ENCODE results near the gene TMC8.

Gene TMC8

DNA sequence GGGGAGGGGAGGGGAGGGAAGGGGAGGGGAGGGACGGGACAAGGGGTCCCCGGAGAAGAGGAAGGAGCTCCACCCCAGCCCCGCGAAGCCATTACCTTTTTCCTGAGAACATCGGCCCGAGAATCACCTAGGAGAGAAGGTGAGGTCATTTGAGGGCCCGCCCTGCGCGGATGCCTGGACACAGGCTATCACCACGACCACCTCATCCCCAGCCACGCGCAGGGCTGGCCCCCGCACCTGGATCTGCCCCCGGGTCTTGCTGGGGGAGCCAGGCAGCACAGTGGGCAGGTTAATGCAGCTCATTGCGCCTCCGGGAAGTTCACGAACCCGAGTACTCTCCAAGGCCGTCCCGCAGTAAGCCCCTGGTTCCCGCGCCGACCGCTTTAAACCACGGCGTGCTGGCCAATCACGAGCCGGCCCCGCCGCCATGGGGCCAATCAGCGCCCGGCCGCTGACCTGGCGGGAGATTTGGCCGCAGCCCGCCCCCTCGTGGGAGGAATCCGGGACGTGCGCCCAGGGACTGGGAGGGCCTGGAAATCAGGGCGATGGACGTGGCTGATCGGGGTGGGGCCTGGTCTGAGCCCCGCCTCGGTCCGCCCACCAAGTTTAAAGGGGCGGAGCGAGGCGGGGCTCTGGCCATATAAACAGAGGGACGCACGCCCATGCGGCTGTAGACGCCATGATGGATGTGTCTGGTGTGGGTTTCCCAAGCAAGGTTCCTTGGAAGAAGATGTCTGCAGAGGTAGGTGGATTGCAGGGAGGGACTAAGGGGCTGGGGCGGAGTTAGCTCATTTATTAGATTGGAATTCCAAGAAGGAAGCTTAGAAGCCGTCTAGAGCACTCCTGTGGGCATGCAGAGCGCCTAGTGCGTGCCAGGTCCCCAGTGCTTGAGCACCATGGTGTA is 56.4 kb downstream of the TMC8 start, which contains the start of the genes AFMID and TK1 (continued):
- TF ChIP-seq, protein P1, sequence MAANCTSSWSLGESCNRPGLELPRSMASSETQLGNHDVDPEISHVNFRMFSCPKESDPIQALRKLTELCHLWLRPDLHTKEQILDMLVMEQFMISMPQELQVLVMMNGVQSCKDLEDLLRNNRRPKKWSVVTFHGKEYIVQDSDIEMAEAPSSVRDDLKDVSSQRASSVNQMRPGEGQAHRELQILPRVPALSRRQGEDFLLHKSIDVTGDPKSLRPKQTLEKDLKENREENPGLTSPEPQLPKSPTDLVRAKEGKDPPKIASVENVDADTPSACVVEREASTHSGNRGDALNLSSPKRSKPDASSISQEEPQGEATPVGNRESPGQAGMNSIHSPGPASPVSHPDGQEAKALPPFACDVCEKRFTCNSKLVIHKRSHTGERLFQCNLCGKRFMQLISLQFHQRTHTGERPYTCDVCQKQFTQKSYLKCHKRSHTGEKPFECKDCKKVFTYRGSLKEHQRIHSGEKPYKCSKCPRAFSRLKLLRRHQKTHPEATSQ (tag by site-specific recombination; IDR thresholded peaks at IDR 0.05), result peak; percentile 56; the same call in 1 of the 2 replicates
- TF ChIP-seq ZNF24 (tag by site-specific recombination; IDR thresholded peaks at IDR 0.05) (no peak; the same call in none of the 2 replicates), ZFP69B (tag by site-specific recombination; IDR thresholded peaks at IDR 0.05) (peak; percentile 74), KLF8 (tag by site-specific recombination; IDR thresholded peaks at IDR 0.05) (peak; percentile 96), MYNN (tag by site-specific recombination; IDR thresholded peaks at IDR 0.05; ENCODE audit: borderline replicate concordance) (0 out of 2 replicates have a peak, but pooled peaks have one; percentile 44), ZNF785 (tag by site-specific recombination; IDR thresholded peaks at IDR 0.05) (0 out of 2 replicates have a peak, but pooled peaks have one; percentile 67), ZNF560 (tag by site-specific recombination; IDR thresholded peaks at IDR 0.05; ENCODE audit: borderline replicate concordance) (no peak), HOXD13 (CRISPR knock-in tag; IDR thresholded peaks at IDR 0.05; ENCODE audit: borderline replicate concordance) (no peak), ZNF292 (tag by site-specific recombination; IDR thresholded peaks at IDR 0.05; ENCODE audit: borderline replicate concordance, low read depth) (no peak), KLF16 (tag by site-specific recombination; IDR thresholded peaks at IDR 0.05) (peak; percentile 69), ZNF175 (tag by site-specific recombination; IDR thresholded peaks at IDR 0.05) (no peak), ZNF623 (tag by site-specific recombination; IDR thresholded peaks at IDR 0.05) (0 out of 2 replicates have a peak, but pooled peaks have one; percentile 11), OSR2 (tag by site-specific recombination; IDR thresholded peaks at IDR 0.05) (no peak), GLIS1 (tag by site-specific recombination; IDR thresholded peaks at IDR 0.05) (peak; percentile 80), ZBTB8A (tag by site-specific recombination; IDR thresholded peaks at IDR 0.05) (peak; percentile 78), ZBTB7A (tag by site-specific recombination; IDR thresholded peaks at IDR 0.05; ENCODE audit: low read depth) (0 out of 2 replicates have a peak, but pooled peaks have one; percentile 72), ZNF555 (tag by site-specific recombination; conservative IDR thresholded peaks at IDR 0.05) (no peak), KLF10 (tag by site-specific recombination; IDR thresholded peaks at IDR 0.05) (peak; percentile 57; the same call in 1 of the 2 replicates), ZNF324 (tag by site-specific recombination; IDR thresholded peaks at IDR 0.05) (peak; percentile 20; the same call in 1 of the 2 replicates), ZNF558 (tag by site-specific recombination; IDR thresholded peaks at IDR 0.05) (no peak), WT1 (tag by site-specific recombination; IDR thresholded peaks at IDR 0.05) (peak; percentile 53), PATZ1 (tag by site-specific recombination; IDR thresholded peaks at IDR 0.05) (peak; percentile 95), SCRT1 (tag by site-specific recombination; IDR thresholded peaks at IDR 0.05; ENCODE audit: borderline replicate concordance) (no peak), ZNF223 (tag by site-specific recombination; IDR thresholded peaks at IDR 0.05) (no peak), ZNF629 (tag by site-specific recombination; IDR thresholded peaks at IDR 0.05) (peak; percentile 56), EGR2 (tag by site-specific recombination; IDR thresholded peaks at IDR 0.05; ENCODE audit: low read depth) (peak; percentile 88), ZNF701 (tag by site-specific recombination; IDR thresholded peaks at IDR 0.05) (no peak), ZEB2 (tag by site-specific recombination; IDR thresholded peaks at IDR 0.05) (peak; percentile 77), BCL11B (tag by site-specific recombination; IDR thresholded peaks at IDR 0.05; ENCODE audit: low read depth) (peak; percentile 95), ZNF10 (tag by site-specific recombination; IDR thresholded peaks at IDR 0.05) (peak; percentile 29; the same call in 1 of the 2 replicates)
- TF ChIP-seq, protein P2, sequence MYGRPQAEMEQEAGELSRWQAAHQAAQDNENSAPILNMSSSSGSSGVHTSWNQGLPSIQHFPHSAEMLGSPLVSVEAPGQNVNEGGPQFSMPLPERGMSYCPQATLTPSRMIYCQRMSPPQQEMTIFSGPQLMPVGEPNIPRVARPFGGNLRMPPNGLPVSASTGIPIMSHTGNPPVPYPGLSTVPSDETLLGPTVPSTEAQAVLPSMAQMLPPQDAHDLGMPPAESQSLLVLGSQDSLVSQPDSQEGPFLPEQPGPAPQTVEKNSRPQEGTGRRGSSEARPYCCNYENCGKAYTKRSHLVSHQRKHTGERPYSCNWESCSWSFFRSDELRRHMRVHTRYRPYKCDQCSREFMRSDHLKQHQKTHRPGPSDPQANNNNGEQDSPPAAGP (tag by site-specific recombination; IDR thresholded peaks at IDR 0.05), result peak; percentile 89
- TF ChIP-seq, protein P3, sequence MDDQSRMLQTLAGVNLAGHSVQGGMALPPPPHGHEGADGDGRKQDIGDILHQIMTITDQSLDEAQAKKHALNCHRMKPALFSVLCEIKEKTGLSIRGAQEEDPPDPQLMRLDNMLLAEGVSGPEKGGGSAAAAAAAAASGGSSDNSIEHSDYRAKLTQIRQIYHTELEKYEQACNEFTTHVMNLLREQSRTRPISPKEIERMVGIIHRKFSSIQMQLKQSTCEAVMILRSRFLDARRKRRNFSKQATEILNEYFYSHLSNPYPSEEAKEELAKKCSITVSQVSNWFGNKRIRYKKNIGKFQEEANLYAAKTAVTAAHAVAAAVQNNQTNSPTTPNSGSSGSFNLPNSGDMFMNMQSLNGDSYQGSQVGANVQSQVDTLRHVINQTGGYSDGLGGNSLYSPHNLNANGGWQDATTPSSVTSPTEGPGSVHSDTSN (CRISPR knock-in tag; IDR thresholded peaks at IDR 0.05), result peak; percentile 88; the same call in 1 of the 2 replicates
- TF ChIP-seq, protein P4, sequence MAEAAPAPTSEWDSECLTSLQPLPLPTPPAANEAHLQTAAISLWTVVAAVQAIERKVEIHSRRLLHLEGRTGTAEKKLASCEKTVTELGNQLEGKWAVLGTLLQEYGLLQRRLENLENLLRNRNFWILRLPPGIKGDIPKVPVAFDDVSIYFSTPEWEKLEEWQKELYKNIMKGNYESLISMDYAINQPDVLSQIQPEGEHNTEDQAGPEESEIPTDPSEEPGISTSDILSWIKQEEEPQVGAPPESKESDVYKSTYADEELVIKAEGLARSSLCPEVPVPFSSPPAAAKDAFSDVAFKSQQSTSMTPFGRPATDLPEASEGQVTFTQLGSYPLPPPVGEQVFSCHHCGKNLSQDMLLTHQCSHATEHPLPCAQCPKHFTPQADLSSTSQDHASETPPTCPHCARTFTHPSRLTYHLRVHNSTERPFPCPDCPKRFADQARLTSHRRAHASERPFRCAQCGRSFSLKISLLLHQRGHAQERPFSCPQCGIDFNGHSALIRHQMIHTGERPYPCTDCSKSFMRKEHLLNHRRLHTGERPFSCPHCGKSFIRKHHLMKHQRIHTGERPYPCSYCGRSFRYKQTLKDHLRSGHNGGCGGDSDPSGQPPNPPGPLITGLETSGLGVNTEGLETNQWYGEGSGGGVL (tag by site-specific recombination; IDR thresholded peaks at IDR 0.05), result peak; percentile 75
